GM10847 (cell line): ENCODE measurements around the gene TFF3.

ENCODE experiments used
- POLR2A ChIP-seq: IDR thresholded peaks from 2 replicates; pipeline ENCODE4 v1.6.1; 2011; ENCODE audit not compliant: insufficient read length; ENCODE audit errors: extremely low read depth

TFF3 gene

GRCh38 chr21:42304556-42305454 is 10.4 kb downstream of the TFF3 start:
- no peak for TF ChIP-seq POLR2A

DNA sequence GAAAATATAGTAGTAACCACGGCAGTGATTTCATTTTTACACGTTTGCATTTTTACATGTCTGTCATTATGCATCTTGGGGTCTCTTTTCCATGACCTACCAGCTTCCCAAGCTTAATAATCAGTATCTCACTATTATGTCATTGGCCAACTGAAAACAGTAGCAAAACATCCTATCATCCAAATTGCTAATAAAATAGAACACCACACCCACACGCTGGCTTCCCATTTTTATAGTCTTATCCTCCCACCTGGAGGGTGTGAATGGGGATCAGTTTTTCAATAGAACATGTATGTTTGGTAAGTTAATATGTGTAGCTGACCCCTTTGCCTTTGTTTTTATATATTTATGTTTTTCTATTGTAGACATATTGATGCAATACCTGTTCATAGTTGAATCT is 11.8 kb downstream of the TFF3 start:
- no peak for TF ChIP-seq POLR2A

GRCh38 chr21:42302794-42303193 is 12.4 kb downstream of the TFF3 start:
- no peak for TF ChIP-seq POLR2A

- TF ChIP-seq POLR2A: no peak
Observed at GRCh38 chr21:42302076-42302650, 13.0 kb downstream of the TFF3 start.

GRCh38 chr21:42301371-42302075 is 13.7 kb downstream of the TFF3 start:
- TF ChIP-seq POLR2A: no peak

DNA sequence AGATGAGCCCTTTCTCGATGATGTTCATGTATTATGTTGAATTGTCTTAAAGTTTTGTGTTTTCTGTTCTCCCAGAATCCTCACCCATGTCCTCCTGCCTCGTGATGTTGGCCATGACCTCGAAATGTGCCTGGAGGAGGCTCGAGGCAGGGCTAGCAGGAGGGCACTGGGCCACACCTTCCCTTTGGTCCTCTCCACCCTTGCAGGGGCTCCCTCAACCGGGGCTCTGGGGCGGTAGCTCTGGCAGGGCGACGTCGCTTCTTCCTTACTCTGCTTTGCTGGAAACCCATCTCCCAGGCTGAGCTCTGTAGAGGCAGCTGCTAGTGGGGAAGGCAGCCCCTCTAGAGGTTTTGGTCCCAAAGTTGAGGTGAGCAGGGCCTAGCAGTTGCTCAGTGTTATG is 14.3 kb downstream of the TFF3 start:
- no peak for TF ChIP-seq POLR2A

- TF ChIP-seq POLR2A: no peak
Observed at GRCh38 chr21:42300045-42300583, 15.1 kb downstream of the TFF3 start.

DNA sequence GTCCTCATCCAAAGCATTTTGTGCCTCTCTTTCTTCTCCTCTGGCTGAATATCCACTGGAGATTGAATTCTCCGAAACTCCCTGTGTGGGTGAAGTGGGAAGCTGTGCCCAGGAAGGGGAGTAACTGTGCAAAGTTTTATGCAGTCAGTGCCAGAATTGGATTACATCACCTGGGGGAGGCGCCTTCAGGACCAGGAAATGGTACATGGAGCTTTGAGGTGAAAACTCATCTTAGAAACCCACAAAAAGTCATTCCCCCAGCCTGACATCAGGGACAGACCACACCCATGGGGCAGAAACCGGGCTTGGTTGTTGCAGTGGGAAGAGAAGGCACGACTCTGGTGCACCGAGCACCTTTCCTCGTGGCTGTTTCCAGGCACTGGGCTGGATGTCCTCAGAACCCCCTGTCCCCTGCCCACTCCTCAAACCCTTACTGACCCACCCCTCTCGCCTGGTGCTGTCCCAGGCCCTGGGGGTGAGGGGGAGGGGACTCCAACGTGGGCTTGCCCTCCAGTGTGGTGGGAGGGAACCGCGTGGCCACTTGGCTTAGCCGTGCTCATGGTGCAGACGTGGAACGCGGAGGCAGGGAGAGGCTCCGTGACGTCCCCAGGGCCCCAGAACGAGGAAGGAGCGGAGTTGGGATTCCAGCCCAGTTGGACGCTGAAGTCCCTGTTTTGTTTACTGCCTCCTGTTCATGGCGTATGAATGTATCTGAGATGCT is 15.7 kb downstream of the TFF3 start:
- TF ChIP-seq POLR2A: no peak

- no peak for TF ChIP-seq POLR2A
Observed at GRCh38 chr21:42298657-42299056, 16.6 kb downstream of the TFF3 start.

- no peak for TF ChIP-seq POLR2A
Observed at GRCh38 chr21:42298237-42298636, 17.0 kb downstream of the TFF3 start.

- no peak for TF ChIP-seq POLR2A
Observed at GRCh38 chr21:42297377-42297776, 17.8 kb downstream of the TFF3 start.

DNA sequence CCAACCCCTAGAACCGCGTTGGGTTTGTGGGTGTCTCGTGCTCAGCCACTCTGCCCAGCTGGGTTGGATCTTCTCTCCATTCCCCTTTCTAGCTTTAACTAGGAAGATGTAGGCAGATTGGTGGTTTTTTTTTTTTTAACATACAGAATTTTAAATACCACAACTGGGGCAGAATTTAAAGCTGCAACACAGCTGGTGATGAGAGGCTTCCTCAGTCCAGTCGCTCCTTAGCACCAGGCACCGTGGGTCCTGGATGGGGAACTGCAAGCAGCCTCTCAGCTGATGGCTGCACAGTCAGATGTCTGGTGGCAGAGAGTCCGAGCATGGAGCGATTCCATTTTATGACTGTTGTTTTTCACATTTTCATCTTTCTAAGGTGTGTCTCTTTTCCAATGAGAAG is 18.7 kb downstream of the TFF3 start:
- TF ChIP-seq POLR2A: no peak

- no peak for TF ChIP-seq POLR2A
Observed at GRCh38 chr21:42295845-42296244, 19.4 kb downstream of the TFF3 start.

DNA sequence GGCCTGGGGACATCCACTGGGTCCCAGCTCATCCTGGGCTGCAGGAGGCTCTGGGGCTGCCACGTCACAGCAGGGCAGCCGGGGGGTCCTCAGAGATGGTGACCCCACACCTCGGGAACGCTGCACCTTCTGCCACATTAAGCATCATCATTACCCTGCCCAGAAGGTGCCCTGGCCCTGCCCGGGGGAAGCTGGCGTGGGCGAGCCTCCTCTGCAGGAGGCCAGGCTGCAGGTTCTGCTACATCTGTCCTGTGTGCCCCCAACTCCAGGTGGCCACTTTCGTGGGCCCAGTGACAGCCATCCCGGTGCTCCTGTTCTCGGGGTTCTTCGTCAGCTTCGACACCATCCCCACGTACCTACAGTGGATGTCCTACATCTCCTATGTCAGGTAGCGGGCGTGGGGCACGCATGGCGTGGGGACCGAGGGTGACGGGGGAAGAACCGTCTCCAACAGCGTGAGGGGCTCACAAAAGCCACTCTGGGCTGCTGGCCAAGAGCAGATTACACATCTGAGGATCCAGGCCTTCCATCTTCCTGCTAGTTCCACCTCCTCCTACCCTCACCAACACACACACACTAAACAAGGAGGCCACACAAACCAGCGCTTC is 20.8 kb downstream of the TFF3 start:
- TF ChIP-seq POLR2A: no peak
